GM21723 (cell line): Measurements from ENCODE around the gene SQSTM1.

Source experiments
- ATAC-seq: cut with Tn5 transposase; IDR thresholded peaks from one replicate; pipeline ENCODE4 v1.9.1; 2021; ENCODE audit warnings: mild to moderate bottlenecking, moderate library complexity; ENCODE audit not compliant: unreplicated experiment

The SQSTM1 gene

GRCh38 chr5:179872055-179872827 lies 51.5 kb downstream of the SQSTM1 start:
- ATAC-seq = no peak

DNA sequence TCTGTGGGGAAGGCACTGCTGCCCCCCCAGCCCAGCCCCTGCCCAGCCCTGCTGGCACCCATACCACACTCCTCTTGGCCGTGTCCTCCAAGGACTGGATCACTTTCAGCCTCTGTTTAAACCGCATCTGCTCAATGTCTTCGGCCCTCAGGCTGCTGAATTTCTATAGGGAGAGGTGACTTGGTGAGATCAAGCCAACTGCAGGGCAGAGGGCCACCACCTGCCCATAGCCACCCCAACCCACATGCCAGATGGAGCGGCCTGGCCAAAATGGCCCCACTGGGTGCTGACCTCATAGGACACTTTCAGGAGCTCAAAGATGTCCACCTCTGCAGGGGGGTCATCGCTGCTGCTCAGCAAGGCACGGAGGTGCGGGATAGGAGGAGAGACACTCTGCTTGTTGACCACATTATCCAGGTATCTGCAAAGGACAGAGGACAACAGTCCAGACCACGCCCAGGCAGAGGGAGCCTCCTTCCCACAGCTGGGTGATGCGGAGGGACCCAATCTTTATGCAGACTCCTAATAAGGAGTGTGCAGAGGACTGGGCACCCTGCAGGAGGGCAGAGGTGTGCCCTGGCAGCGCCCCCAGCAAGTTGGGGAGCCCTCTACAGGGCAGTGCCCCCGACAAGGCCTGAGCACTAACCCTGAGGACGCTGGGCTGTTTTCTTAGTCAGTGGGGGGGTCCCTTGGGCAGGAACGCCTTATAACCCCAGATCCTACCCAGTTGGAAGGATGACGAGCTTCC lies 52.3 kb downstream of the SQSTM1 start:
- ATAC-seq = no peak

- no peak for ATAC-seq
Observed at GRCh38 chr5:179873588-179874110, 52.9 kb downstream of the SQSTM1 start.

DNA sequence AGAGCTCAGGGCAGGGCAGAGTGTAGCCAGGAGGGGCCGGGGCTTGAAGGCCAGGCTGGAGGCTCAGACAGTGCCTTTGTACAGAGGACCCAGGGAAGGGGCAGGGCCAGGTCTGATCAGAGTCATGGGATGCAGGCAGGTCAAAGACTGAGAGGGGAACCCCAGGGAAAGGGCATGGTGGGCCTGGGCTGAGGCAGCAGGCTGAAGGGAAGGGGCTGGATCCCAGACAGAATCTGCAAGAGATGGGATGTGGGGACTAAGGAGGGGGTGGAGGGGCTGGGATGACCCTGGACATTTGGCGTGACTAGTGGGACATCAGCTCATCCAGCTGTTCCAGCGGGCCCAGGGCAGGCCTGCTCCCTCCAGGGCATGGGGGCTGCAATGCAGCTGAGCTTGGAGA lies 53.4 kb downstream of the SQSTM1 start:
- ATAC-seq = no peak

DNA sequence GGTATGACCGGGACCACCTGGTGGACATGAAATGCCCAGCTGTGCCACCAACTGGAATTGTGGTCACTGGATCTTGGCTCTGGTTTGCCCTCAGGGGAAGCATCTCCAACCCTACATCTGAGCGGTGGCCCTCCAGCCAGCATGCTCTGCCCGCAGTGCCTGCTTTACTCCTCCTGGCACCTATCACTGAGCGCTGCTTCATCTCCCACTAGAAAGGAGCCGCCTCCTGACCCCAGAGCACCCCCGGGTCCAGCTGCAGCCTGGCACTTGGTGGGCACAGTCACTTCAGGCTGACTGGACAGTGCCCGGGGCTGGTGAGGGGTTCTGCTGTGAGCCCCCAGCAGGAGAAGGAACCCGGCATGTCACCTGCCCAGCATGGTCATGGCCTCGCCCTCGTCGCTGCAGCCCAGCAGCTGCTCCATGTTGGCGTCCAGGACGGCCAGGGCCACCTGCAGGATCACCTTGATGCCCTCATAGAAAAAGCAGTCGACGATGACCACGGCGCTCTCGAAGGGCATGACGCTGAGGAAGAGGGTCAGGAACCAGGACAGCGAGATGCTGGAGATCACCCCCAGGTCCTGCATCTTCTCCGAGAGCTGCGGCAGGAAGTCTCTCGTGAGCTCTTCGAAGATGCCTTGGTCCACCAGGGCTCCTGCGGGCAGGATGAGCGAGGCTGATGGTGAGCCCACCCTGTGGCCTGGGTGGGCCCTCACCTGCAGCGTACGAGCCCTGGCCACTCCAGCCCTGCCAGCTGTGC lies 54.0 kb downstream of the SQSTM1 start:
- ATAC-seq = no peak

GRCh38 chr5:179875741-179876609 lies 55.3 kb downstream of the SQSTM1 start:
- ATAC-seq = no peak

- ATAC-seq = no peak
Observed at GRCh38 chr5:179876610-179876952, 55.9 kb downstream of the SQSTM1 start.

DNA sequence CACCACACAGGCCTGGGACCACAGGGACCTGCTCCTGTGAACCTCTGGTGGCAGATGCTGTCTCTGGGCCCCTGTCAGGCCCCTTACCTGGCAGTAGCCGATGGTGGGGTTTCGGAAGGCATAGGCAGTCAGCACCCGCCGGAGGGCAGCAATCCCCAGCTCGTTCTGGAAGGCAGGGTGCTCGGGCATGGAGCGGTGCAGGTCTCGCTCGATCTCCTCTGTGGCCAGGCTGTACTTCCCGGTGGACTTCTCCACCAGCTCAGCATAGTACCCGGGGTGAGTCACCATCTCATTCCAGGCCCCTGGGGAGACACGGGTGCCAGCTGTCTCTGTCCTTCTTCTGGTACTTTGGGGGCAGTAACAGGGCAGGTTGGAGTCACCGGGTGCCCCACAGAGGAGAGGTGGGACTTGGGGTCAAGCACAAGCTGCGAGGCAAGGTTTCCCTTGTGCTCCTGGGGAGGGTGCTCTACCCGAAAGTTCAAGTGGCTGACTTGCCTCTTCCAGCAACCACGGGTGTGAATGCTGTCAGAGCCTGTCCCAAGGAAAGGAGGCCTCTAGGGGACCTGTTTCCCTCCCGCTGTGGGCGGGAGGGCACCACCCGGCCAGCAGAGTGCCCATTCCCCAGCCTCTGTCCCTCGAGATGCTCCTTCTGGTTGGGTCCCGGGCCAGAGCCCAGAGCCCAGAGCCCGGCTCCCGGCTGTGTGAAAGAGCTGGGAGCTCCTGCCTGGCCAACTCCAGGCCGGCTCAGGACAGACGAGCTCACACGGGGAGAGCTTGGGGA lies 57.7 kb downstream of the SQSTM1 start:
- ATAC-seq = no peak

DNA sequence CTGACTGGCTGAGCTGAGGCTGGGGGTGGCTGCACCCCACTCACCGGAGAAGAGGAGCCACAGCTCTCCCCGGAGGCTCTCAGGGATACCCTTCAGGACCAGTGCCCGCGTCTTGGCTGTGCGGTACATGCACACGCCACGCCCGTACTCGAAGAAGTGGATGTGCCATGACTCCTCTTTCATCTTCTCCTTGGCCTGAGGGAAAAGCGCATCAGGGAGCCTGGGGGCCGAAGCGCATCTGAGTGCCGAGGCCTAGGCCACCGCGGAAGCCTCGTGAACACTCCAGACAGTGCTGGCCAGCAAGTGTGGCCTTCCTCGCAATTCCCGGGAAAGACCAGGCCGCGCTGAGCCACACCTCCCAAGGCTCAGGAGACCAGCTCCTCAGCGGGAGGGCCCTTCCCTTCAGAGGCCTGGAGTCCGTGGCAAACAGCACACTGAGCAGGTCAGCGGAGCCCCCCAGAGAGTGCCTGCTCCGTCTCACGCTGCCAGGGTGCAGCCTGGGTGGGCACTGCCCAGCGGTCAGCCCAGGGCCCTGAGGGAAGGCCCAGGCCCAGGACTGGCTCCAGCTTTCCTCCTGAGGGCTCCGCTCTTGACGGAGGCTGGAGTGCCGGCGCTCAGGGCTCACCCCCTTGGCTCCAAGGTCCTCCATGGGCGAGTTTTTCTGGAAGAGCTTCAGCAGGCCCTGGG lies 58.4 kb downstream of the SQSTM1 start:
- ATAC-seq = no peak

DNA sequence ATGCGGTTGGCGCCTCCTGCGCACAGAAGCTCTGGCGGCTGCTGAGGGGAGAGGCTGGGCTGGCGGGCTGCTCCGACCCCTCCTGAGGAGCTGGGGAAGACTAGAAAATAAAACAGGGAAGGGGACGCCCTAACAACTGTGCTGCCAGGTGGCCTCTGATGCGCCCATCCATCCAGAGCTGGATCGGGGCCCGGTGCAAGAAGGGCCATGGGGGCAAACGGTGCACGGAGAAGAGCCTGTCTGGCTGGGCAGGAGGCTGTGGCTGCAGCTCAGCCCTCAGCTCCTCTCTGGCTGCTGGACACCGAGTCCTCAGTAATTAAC lies 58.9 kb downstream of the SQSTM1 start:
- ATAC-seq = no peak

GRCh38 chr5:179880066-179880650 lies 59.5 kb downstream of the SQSTM1 start:
- ATAC-seq = no peak

DNA sequence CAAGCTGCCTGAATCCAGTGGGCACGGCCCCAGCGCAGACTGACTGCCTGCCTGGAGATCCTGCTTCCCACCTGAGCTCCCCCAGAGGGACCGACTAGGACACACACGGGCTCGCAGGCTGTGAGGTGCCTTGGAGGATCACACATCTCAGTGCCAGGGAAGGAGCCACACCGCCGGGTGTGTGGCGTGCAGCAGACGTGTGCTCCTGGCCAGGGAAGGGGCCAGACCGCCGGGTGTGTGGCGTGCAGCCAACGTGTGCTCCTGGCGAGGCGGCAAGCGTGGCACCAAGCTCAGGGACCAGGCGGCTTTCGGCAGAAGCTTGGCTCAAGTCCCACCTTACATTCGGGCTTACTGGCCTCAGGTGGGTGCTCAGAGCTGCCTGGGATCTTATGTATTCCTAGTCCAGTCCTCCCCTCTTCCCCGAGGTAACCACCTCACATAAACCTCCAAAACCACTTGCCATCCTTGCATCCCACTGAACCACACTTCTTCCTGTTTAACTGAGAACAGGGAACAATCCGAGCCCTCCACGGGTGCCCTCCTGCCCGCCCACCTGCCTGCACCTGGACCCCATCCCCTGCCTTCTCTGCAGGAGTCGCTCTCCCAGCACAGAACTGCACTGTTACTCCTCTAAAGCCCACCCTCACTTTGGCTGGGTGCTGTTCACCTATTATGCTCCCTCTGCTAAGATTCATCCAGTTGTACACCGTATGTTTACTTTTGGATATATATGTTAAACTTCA lies 60.3 kb downstream of the SQSTM1 start:
- no peak for ATAC-seq

DNA sequence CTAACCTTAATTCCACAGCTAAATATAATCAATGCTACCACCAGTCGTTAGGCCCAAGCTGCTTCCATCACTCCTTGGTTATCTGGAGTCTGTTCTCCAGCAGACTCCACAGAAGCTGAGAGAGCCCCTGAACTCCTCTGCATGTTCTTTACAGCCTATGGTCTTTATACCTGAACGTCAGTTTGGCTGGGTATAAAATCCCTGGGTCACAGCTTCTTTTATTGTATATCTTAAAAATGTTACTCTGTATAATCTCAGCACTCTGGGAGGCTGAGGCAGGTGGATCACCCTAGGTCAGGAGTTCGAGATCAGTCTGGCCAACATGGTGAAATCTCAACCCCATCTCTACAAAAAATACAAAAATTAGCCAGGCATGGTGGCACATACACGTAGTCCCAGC lies 61.6 kb downstream of the SQSTM1 start:
- no peak for ATAC-seq

DNA sequence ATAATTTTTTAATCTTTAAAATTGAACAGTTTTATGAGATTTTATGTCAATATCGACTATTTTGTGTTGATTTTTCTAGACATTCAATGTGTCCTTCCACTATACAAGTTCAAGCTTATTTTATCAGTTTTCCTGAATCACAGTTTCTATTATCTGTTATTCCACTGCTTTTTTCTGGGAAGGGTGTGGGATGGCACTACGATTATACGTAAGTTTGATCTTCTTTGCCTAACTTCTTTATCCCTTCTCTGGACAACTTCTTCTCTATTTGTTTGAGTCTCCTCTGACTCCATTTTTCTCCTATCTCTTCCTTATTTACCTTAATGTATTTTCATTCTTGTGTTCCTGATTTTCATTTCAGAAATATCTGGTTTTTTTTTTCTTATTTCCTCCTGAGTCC lies 62.5 kb downstream of the SQSTM1 start:
- ATAC-seq = no peak

DNA sequence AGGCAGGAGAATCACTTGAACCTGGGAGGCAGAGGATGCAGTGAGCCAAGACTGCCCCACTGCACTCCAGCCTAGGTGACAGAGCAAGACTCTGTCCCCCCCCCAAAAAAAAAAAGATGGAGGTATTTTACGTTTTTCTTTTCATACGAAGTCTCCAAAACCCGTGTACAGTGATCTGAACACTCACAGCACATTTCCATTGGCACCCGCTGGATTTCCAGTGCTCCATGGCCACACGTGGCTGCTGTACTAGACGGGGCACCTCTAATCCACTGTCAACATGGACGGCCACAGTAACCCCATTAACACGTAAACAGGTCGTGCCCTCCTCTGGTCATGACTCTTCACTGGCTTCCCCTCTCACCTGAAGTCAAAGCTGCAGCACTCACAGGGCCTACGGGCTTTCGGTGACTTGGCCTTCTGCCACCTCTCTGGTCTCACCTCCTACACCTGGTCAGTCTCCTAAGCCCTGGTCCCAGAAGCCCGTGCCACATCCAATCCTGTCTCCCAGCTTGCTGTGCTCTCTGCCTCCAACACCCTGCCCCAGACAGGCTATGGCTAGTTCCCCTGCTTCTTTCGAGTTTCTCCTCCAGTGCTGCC lies 64.9 kb downstream of the SQSTM1 start:
- no peak for ATAC-seq

- no peak for ATAC-seq
Observed at GRCh38 chr5:179886190-179886911, 65.6 kb downstream of the SQSTM1 start.

- ATAC-seq = no peak
Observed at GRCh38 chr5:179887095-179887494, 66.4 kb downstream of the SQSTM1 start.
